ENCODE results near the gene HDAC4.

The HDAC4 gene

GRCh38 chr2:239213643-239214101, 187.1 kb downstream of the HDAC4 start:
- H3K36me3 Mint-ChIP-seq (ENCODE audit: low read depth) = no peaks in the 10 kb centered on the region
- peaks cover 52% of the 10 kb centered on the region for H3K4me1 Mint-ChIP-seq
- DNase-seq (no peak), ATAC-seq (no peak)
- H3K4me3 Mint-ChIP-seq = no peak overlapping the region
- H3K27me3 Mint-ChIP-seq = no peaks in the 10 kb centered on the region
- no peaks in the 10 kb centered on the region for H3K9me3 Mint-ChIP-seq
- H3K27ac Mint-ChIP-seq = no peak overlapping the region

GRCh38 chr2:239212929-239213642, 187.7 kb downstream of the HDAC4 start:
- Mint-ChIP-seq H3K27me3 (no peaks in the 10 kb centered on the region), H3K36me3 (ENCODE audit: low read depth) (no peaks in the 10 kb centered on the region), H3K9me3 (no peaks in the 10 kb centered on the region), H3K4me3 (no peak overlapping the region), H3K27ac (no peak overlapping the region), H3K4me1 (peaks cover 52% of the 10 kb centered on the region)
- ATAC-seq (no peak), DNase-seq (no peak)

- DNase-seq (no peak), ATAC-seq (no peak)
- Mint-ChIP-seq H3K9me3 (no peaks in the 10 kb centered on the region), H3K36me3 (ENCODE audit: low read depth) (no peaks in the 10 kb centered on the region), H3K4me3 (no peak overlapping the region), H3K27me3 (no peaks in the 10 kb centered on the region), H3K27ac (no peak overlapping the region), H3K4me1 (peaks cover 44% of the 10 kb centered on the region)
Observed at GRCh38 chr2:239212121-239212928, 188.5 kb downstream of the HDAC4 start.

GRCh38 chr2:239211396-239212094, 189.3 kb downstream of the HDAC4 start:
- Mint-ChIP-seq H3K36me3 (ENCODE audit: low read depth) (no peaks in the 10 kb centered on the region), H3K4me1 (peaks cover 39% of the 10 kb centered on the region), H3K4me3 (no peak overlapping the region), H3K9me3 (no peaks in the 10 kb centered on the region), H3K27me3 (no peaks in the 10 kb centered on the region), H3K27ac (no peak overlapping the region)
- ATAC-seq = no peak
- DNase-seq = no peak

DNA sequence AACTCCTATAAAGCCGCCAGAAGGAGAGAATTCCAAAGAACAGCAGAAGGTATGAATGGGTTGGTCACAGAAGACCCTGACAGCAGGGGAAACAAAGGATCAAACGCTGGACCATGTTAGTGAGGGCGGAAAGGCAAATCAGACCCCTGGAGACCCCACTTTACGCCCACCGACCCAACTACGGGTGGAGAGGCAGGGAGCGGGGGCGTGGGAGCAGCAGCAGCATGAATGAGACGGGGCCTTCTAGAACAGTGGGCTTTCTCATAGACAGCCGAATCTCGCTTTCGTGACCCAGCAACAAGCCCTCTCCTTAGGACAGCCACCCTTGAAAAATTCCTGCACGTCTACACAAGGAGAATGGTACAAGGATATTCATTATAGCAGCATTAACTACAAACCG, 191.0 kb downstream of the HDAC4 start:
- Mint-ChIP-seq H3K4me3 (no peak overlapping the region), H3K9me3 (no peaks in the 10 kb centered on the region), H3K4me1 (peaks cover 39% of the 10 kb centered on the region), H3K36me3 (ENCODE audit: low read depth) (no peaks in the 10 kb centered on the region), H3K27me3 (no peaks in the 10 kb centered on the region), H3K27ac (no peak overlapping the region)
- ATAC-seq (no peak), DNase-seq (no peak)

DNA sequence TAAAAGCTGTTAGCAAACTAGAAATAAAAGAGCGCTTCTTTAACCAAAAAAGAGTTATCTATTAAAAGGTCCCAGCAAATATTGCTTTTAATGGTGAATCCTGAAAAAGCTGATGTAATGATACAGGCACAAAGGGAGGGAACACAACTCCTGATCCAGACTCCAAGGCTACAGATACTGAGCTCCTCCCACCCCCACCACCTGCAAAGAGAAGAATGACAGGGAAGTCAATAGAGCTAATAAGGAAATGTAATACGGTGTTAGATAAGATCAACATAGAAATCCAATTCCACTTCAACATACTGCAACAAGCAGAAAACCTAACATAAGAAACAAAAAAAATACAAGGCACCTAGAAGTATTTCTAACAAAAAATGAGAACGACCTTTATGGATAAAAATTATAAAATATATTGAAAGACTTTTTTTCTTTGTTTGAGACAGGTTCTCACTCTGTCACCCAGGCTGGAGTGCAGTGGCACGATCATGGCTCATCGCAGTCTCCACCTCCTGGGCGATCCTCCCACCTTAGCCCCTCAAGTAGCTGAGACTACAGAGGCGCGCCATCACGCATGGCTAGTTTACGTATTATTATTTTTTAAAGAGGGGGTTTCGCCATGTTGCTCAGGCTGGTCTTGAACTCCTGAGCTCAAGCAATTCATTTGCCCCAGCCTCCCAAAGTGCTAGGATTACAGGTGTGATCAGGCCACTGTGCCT, 192.2 kb downstream of the HDAC4 start:
- DNase-seq = no peak
- Mint-ChIP-seq H3K27ac (no peak overlapping the region), H3K9me3 (no peaks in the 10 kb centered on the region), H3K4me1 (peaks cover 36% of the 10 kb centered on the region), H3K4me3 (no peak overlapping the region), H3K36me3 (ENCODE audit: low read depth) (peaks cover 2% of the 10 kb centered on the region), H3K27me3 (no peaks in the 10 kb centered on the region)
- ATAC-seq = no peak

GRCh38 chr2:239206851-239207250, 194.0 kb downstream of the HDAC4 start:
- H3K4me3 Mint-ChIP-seq = no peak overlapping the region
- ATAC-seq (no peak), DNase-seq (no peak)
- no peaks in the 10 kb centered on the region for H3K27me3 Mint-ChIP-seq
- H3K4me1 Mint-ChIP-seq = peaks cover 29% of the 10 kb centered on the region
- peaks cover 2% of the 10 kb centered on the region for H3K36me3 Mint-ChIP-seq (ENCODE audit: low read depth)
- no peaks in the 10 kb centered on the region for H3K9me3 Mint-ChIP-seq
- H3K27ac Mint-ChIP-seq = no peak overlapping the region

GRCh38 chr2:239206042-239206441, 194.8 kb downstream of the HDAC4 start:
- no peaks in the 10 kb centered on the region for H3K9me3 Mint-ChIP-seq
- ATAC-seq = no peak
- no peak overlapping the region for H3K4me3 Mint-ChIP-seq
- peaks cover 2% of the 10 kb centered on the region for H3K36me3 Mint-ChIP-seq (ENCODE audit: low read depth)
- no peak overlapping the region for H3K27ac Mint-ChIP-seq
- no peaks in the 10 kb centered on the region for H3K27me3 Mint-ChIP-seq
- peaks cover 23% of the 10 kb centered on the region for H3K4me1 Mint-ChIP-seq
- no peak for DNase-seq

DNA sequence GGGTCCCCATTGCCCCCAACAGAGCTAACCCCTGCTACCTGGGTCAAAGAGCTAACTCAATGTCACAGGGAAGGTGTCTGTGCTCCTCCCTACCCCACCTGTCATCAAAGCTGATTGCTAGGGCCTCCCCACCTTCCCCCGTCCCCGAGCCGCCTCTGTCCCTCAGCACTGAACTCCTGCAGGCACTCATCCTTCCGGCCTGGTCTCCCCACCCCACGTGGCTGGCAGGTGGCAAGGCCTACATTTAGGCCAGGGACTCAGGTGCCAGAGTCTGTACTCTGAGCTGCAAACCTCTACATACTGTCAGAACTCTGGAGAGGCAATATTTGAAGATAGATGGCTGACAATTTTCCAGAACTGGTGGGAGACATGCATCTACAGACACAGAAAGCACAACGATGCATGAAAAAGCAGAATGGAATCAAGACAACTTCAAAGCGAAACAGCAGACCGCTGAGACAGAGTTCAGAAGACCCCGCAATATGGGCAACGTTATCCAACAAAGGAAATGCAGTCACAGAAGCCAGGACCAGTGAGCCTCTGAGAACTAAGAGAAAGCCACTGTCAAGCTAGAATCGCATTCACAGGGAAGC, 195.8 kb downstream of the HDAC4 start:
- H3K27me3 Mint-ChIP-seq = no peaks in the 10 kb centered on the region
- DNase-seq = no peak
- H3K27ac Mint-ChIP-seq = peak overlapping the region; percentile 19
- peaks cover 2% of the 10 kb centered on the region for H3K36me3 Mint-ChIP-seq (ENCODE audit: low read depth)
- H3K4me3 Mint-ChIP-seq = peak overlapping the region; percentile 5
- ATAC-seq = no peak
- H3K4me1 Mint-ChIP-seq = peaks cover 23% of the 10 kb centered on the region
- H3K9me3 Mint-ChIP-seq = no peaks in the 10 kb centered on the region

GRCh38 chr2:239204136-239204875, 196.5 kb downstream of the HDAC4 start:
- H3K4me1 Mint-ChIP-seq = peaks cover 23% of the 10 kb centered on the region
- no peaks in the 10 kb centered on the region for H3K9me3 Mint-ChIP-seq

DNA sequence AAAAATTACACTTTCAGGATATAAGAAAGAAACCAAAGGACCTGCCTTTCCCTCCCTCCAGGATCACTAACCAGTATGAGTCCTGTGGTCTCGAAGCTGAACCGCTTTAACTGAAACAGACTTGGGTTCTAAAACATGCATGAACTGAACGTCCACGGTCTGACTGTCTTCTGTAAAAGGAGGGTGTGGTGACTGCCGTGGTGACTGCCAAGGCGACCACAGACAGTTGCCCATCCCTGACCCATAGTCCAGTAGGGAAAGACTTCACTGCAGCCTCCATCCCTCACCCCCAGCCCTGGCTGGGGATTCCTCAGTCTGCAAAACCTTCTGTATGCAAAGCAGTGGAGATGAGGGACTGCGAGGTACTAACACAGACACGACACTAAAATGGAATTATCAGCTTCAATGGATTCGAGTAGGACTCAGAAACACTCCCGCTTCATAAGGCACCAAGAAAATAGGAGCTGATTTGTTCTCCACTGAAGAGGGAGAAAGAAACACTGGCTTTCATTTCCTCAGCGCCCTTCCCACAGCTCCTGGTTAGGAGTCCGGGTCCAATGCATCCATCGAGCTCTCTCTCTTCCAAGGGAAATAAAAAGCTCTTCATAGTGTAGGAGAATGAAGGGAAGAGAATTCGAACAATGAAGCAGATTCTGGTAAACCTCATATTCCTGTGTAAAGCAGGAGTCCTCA, 197.2 kb downstream of the HDAC4 start:
- H3K9me3 Mint-ChIP-seq = no peaks in the 10 kb centered on the region
- DNase-seq (no peak), ATAC-seq (no peak)
- peaks cover 23% of the 10 kb centered on the region for H3K4me1 Mint-ChIP-seq
- peaks cover 2% of the 10 kb centered on the region for H3K36me3 Mint-ChIP-seq (ENCODE audit: low read depth)
- H3K27ac Mint-ChIP-seq = no peak overlapping the region
- no peak overlapping the region for H3K4me3 Mint-ChIP-seq
- H3K27me3 Mint-ChIP-seq = no peaks in the 10 kb centered on the region

More at GRCh38 chr2:239204136-239204875, 196.5 kb downstream of the HDAC4 start:
- H3K27me3 Mint-ChIP-seq = no peaks in the 10 kb centered on the region
- peaks cover 2% of the 10 kb centered on the region for H3K36me3 Mint-ChIP-seq (ENCODE audit: low read depth)
- H3K27ac Mint-ChIP-seq = no peak overlapping the region
- H3K4me3 Mint-ChIP-seq = no peak overlapping the region
- ATAC-seq (no peak), DNase-seq (no peak)

GRCh38 chr2:239202836-239203235, 198.0 kb downstream of the HDAC4 start:
- H3K4me1 Mint-ChIP-seq = peaks cover 23% of the 10 kb centered on the region
- DNase-seq = no peak
- H3K36me3 Mint-ChIP-seq (ENCODE audit: low read depth) = peaks cover 2% of the 10 kb centered on the region
- no peaks in the 10 kb centered on the region for H3K9me3 Mint-ChIP-seq
- ATAC-seq = no peak
- no peak overlapping the region for H3K27ac Mint-ChIP-seq
- H3K4me3 Mint-ChIP-seq = no peak overlapping the region
- no peaks in the 10 kb centered on the region for H3K27me3 Mint-ChIP-seq

DNA sequence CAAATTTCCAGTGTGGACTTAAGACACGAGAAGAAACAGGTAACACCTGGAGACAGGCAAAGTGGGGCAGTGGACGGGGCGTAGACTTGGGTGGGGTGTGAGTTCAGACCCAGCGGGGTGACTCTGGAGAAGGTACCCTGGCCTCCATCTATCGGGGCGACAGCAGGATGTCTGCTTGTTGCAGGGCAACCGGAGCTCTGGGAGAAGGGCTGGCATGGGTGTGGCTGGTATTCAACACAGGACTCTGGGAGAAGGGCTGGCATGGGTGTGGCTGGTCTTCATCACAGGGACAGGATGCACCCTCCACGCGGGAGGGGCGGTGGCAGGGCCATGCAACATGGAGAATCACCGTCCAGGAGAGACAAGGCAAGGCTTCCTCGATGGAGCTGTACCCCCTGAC, 198.5 kb downstream of the HDAC4 start:
- H3K9me3 Mint-ChIP-seq = no peaks in the 10 kb centered on the region
- no peak for ATAC-seq
- H3K36me3 Mint-ChIP-seq (ENCODE audit: low read depth) = peaks cover 2% of the 10 kb centered on the region
- no peak for DNase-seq
- peaks cover 23% of the 10 kb centered on the region for H3K4me1 Mint-ChIP-seq
- no peak overlapping the region for H3K27ac Mint-ChIP-seq
- H3K27me3 Mint-ChIP-seq = no peaks in the 10 kb centered on the region
- no peak overlapping the region for H3K4me3 Mint-ChIP-seq

Data from activated naive CD8-positive, alpha-beta T cell treated with anti-CD3 and anti-CD28 coated beads, Interleukin-2, amount 50 U/mL, for 24 hours (primary cell).